ENCODE results near the gene CCDC192. TPM values are rescaled to one million over a fixed set of nuclear protein-coding genes. Genes with fewer than 3 reads are reported as not detected.
A peak's percentile ranks its signal among the peaks of the same experiment; 100 is the strongest.
"Not testable (repeated sequence)": the region's sequence is repeated elsewhere in the genome, so short reads cannot be mapped to it uniquely, and the experiment has no call there.

The CCDC192 gene
- total RNA-seq, 2 experiments from 2014 or later, result not detected

- ATAC-seq, result no peak
- Mint-ChIP-seq H3K36me3 (no peaks in the 10 kb centered on the region), H3K27me3 (peaks cover 2% of the 10 kb centered on the region), H3K4me1 (no peaks in the 10 kb centered on the region), H3K9me3 (ENCODE audit: low read depth) (no peaks in the 10 kb centered on the region), H3K27ac (no peak overlapping the region), H3K4me3 (no peak overlapping the region)
- no peak for DNase-seq
- CTCF ChIA-PET, result no interaction called here
Observed at GRCh38 chr5:127758766-127759283, 55.6 kb downstream of the CCDC192 start.

GRCh38 chr5:127761869-127762268, 58.7 kb downstream of the CCDC192 start:
- no peaks in the 10 kb centered on the region for H3K4me1 Mint-ChIP-seq
- ATAC-seq (no peak), DNase-seq (no peak)
- H3K27me3 Mint-ChIP-seq, result no peaks in the 10 kb centered on the region
- no peaks in the 10 kb centered on the region for H3K9me3 Mint-ChIP-seq (ENCODE audit: low read depth)
- no peaks in the 10 kb centered on the region for H3K36me3 Mint-ChIP-seq
- H3K27ac Mint-ChIP-seq, result no peak overlapping the region
- CTCF ChIA-PET, result interaction anchor here (0.9 kb wide), 1 partner anchor 439 kb away, joined by 3 read pairs; no protein-coding TSS in a partner anchor
- no peak overlapping the region for H3K4me3 Mint-ChIP-seq

GRCh38 chr5:127762412-127762811, 59.2 kb downstream of the CCDC192 start:
- CTCF ChIA-PET, result interaction anchor here (0.9 kb wide), 1 partner anchor 439 kb away, joined by 3 read pairs; no protein-coding TSS in a partner anchor
- Mint-ChIP-seq H3K9me3 (ENCODE audit: low read depth) (no peaks in the 10 kb centered on the region), H3K36me3 (no peaks in the 10 kb centered on the region), H3K4me1 (no peaks in the 10 kb centered on the region), H3K4me3 (no peak overlapping the region), H3K27ac (no peak overlapping the region), H3K27me3 (no peaks in the 10 kb centered on the region)
- ATAC-seq, result no peak
- DNase-seq, result no peak

GRCh38 chr5:127766676-127767335, 63.6 kb downstream of the CCDC192 start:
- CTCF ChIA-PET, result no interaction called here
- H3K4me3 Mint-ChIP-seq, result no peak overlapping the region
- H3K4me1 Mint-ChIP-seq, result no peaks in the 10 kb centered on the region
- ATAC-seq, result no peak
- H3K36me3 Mint-ChIP-seq, result no peaks in the 10 kb centered on the region
- H3K27me3 Mint-ChIP-seq, result peaks cover 9% of the 10 kb centered on the region
- H3K27ac Mint-ChIP-seq, result no peak overlapping the region
- no peak for DNase-seq
- H3K9me3 Mint-ChIP-seq (ENCODE audit: low read depth), result no peaks in the 10 kb centered on the region

- DNase-seq (no peak), ATAC-seq (no peak)
- H3K27ac Mint-ChIP-seq, result no peak overlapping the region
- CTCF ChIA-PET, result no interaction called here
- no peaks in the 10 kb centered on the region for H3K9me3 Mint-ChIP-seq (ENCODE audit: low read depth)
- no peak overlapping the region for H3K4me3 Mint-ChIP-seq
- H3K4me1 Mint-ChIP-seq, result no peaks in the 10 kb centered on the region
- no peaks in the 10 kb centered on the region for H3K36me3 Mint-ChIP-seq
- peaks cover 13% of the 10 kb centered on the region for H3K27me3 Mint-ChIP-seq
Observed at GRCh38 chr5:127769386-127769785, 66.2 kb downstream of the CCDC192 start.

GRCh38 chr5:127770272-127770671, 67.1 kb downstream of the CCDC192 start:
- H3K9me3 Mint-ChIP-seq (ENCODE audit: low read depth), result peaks cover under 1% of the 10 kb centered on the region
- H3K27me3 Mint-ChIP-seq, result peaks cover 13% of the 10 kb centered on the region
- H3K27ac Mint-ChIP-seq, result no peak overlapping the region
- CTCF ChIA-PET, result no interaction called here
- H3K36me3 Mint-ChIP-seq, result peaks cover under 1% of the 10 kb centered on the region
- no peak for DNase-seq
- no peak overlapping the region for H3K4me3 Mint-ChIP-seq
- no peaks in the 10 kb centered on the region for H3K4me1 Mint-ChIP-seq
- no peak for ATAC-seq

- DNase-seq (no peak), ATAC-seq (no peak)
- peaks cover 12% of the 10 kb centered on the region for H3K9me3 Mint-ChIP-seq (ENCODE audit: low read depth)
- H3K36me3 Mint-ChIP-seq, result peaks cover 8% of the 10 kb centered on the region
- H3K4me3 Mint-ChIP-seq, result no peak overlapping the region
- no peaks in the 10 kb centered on the region for H3K4me1 Mint-ChIP-seq
- peaks cover 13% of the 10 kb centered on the region for H3K27me3 Mint-ChIP-seq
- CTCF ChIA-PET, result interaction anchor here (0.8 kb wide), 1 partner anchor 95 kb away, joined by 3 read pairs; no protein-coding TSS in a partner anchor
- H3K27ac Mint-ChIP-seq, result no peak overlapping the region
Observed at GRCh38 chr5:127772531-127772930, 69.3 kb downstream of the CCDC192 start.

- CTCF ChIA-PET, result no interaction called here
- no peak overlapping the region for H3K4me3 Mint-ChIP-seq
- no peak for ATAC-seq
- no peaks in the 10 kb centered on the region for H3K4me1 Mint-ChIP-seq
- DNase-seq, result no peak
- H3K36me3 Mint-ChIP-seq, result peaks cover 15% of the 10 kb centered on the region
- peaks cover 12% of the 10 kb centered on the region for H3K9me3 Mint-ChIP-seq (ENCODE audit: low read depth)
- peaks cover 9% of the 10 kb centered on the region for H3K27me3 Mint-ChIP-seq
- no peak overlapping the region for H3K27ac Mint-ChIP-seq
Observed at GRCh38 chr5:127774221-127774620, 71.0 kb downstream of the CCDC192 start.

GRCh38 chr5:127776477-127776876, 73.3 kb downstream of the CCDC192 start:
- peaks cover 4% of the 10 kb centered on the region for H3K27me3 Mint-ChIP-seq
- no peak overlapping the region for H3K4me3 Mint-ChIP-seq
- DNase-seq (no peak), ATAC-seq (no peak)
- H3K36me3 Mint-ChIP-seq, result peaks cover 20% of the 10 kb centered on the region
- no peaks in the 10 kb centered on the region for H3K4me1 Mint-ChIP-seq
- H3K9me3 Mint-ChIP-seq (ENCODE audit: low read depth), result peaks cover 12% of the 10 kb centered on the region
- CTCF ChIA-PET, result no interaction called here
- H3K27ac Mint-ChIP-seq, result no peak overlapping the region

- CTCF ChIA-PET, result interaction anchor here (1.0 kb wide), 1 partner anchor 9 kb away, joined by 4 read pairs; no protein-coding TSS in a partner anchor
- H3K36me3 Mint-ChIP-seq, result peaks cover 28% of the 10 kb centered on the region
- peaks cover 4% of the 10 kb centered on the region for H3K27me3 Mint-ChIP-seq
- H3K27ac Mint-ChIP-seq, result no peak overlapping the region
- H3K9me3 Mint-ChIP-seq (ENCODE audit: low read depth), result peaks cover 20% of the 10 kb centered on the region
- no peak overlapping the region for H3K4me3 Mint-ChIP-seq
- no peak for DNase-seq
- no peak for ATAC-seq
- no peaks in the 10 kb centered on the region for H3K4me1 Mint-ChIP-seq
Observed at GRCh38 chr5:127777957-127778356, 74.8 kb downstream of the CCDC192 start.

- H3K4me3 Mint-ChIP-seq; H3K27me3 Mint-ChIP-seq; H3K27ac Mint-ChIP-seq; ATAC-seq; DNase-seq; CTCF ChIA-PET; H3K9me3 Mint-ChIP-seq (ENCODE audit: low read depth): not testable (repeated sequence)
- H3K4me1 Mint-ChIP-seq, result peaks cover 32% of the 10 kb centered on the region
- H3K36me3 Mint-ChIP-seq, result peaks cover 33% of the 10 kb centered on the region
Observed at GRCh38 chr5:127782450-127782849, 79.3 kb downstream of the CCDC192 start.

- H3K27ac Mint-ChIP-seq, result peak overlapping the region; percentile 92
- CTCF ChIA-PET, result interaction anchor here (0.9 to 1.4 kb wide), 4 partner anchors 16 to 299 kb away, joined by 3 read pairs; no protein-coding TSS in a partner anchor
- peaks cover 39% of the 10 kb centered on the region for H3K36me3 Mint-ChIP-seq
- DNase-seq, result peak; percentile 78
- no peaks in the 10 kb centered on the region for H3K27me3 Mint-ChIP-seq
- H3K4me3 Mint-ChIP-seq, result peak overlapping the region; percentile 42
- ATAC-seq, result peak; percentile 92
- H3K4me1 Mint-ChIP-seq, result peaks cover 32% of the 10 kb centered on the region
- H3K9me3 Mint-ChIP-seq (ENCODE audit: low read depth), result peaks cover 11% of the 10 kb centered on the region
Observed at GRCh38 chr5:127785098-127785927, 82.1 kb downstream of the CCDC192 start.

GRCh38 chr5:127791439-127791838, 88.2 kb downstream of the CCDC192 start:
- H3K9me3 Mint-ChIP-seq (ENCODE audit: low read depth), result peaks cover 15% of the 10 kb centered on the region
- peaks cover 13% of the 10 kb centered on the region for H3K4me1 Mint-ChIP-seq
- ATAC-seq, result no peak
- H3K27me3 Mint-ChIP-seq, result no peaks in the 10 kb centered on the region
- peaks cover 33% of the 10 kb centered on the region for H3K36me3 Mint-ChIP-seq
- CTCF ChIA-PET, result no interaction called here
- DNase-seq, result no peak
- H3K27ac Mint-ChIP-seq, result no peak overlapping the region
- H3K4me3 Mint-ChIP-seq, result no peak overlapping the region

Data from activated CD8-positive, alpha-beta memory T cell treated with anti-CD3 and anti-CD28 coated beads, Interleukin-2, amount 10 ng/mL, durations not matched to agents 7 days and 5 days (primary cell).